HepG2 (cell line): ENCODE results near the gene IGF2BP1. TPM values are rescaled to one million over a fixed set of nuclear protein-coding genes. Genes with fewer than 3 reads are reported as not detected.

ENCODE experiments used
- AGO2 ChIP-seq: fragments of 200-400 bp; formaldehyde crosslinking; optimal IDR thresholded peaks from 2 replicates; pipeline ENCODE3; 2017; ENCODE audit warnings: mild to moderate bottlenecking, low read depth, low read length, moderate library complexity
- GPN1 ChIP-seq: sonication (generic); formaldehyde crosslinking; IDR thresholded peaks from 2 replicates; pipeline ENCODE4 v1.5.1; 2020; ENCODE audit warnings: missing genetic modification reagents, borderline replicate concordance
- HDAC2 ChIP-seq: sonication (generic); formaldehyde crosslinking; IDR thresholded peaks from 2 replicates; pipeline ENCODE4 v1.4.0; 2020; ENCODE audit warnings: missing genetic modification reagents
- HHEX ChIP-seq: IDR thresholded peaks from 2 replicates; pipeline ENCODE4 v1.6.1; 2016; ENCODE audit warnings: control low read depth
- HMGA1 ChIP-seq: sonication (generic); formaldehyde crosslinking; conservative IDR thresholded peaks from 2 replicates; pipeline ENCODE4 v1.4.0; 2020; ENCODE audit warnings: missing genetic modification reagents
- MAZ ChIP-seq, 2 experiments: sonication (generic) in 1 of 2; formaldehyde crosslinking in 1 of 2; IDR thresholded peaks; 2 replicates each; pipeline versions ENCODE4 v1.5.0 to v1.6.1; 2012 to 2020; ENCODE audit warnings: low read depth in 2 of 2, mild to moderate bottlenecking in 2 of 2, borderline replicate concordance in 1 of 2, improper control_type of control experiment in 1 of 2, low read length in 1 of 2, missing genetic modification reagents in 1 of 2, moderate library complexity in 1 of 2
- MXD4 ChIP-seq: IDR thresholded peaks from 2 replicates; pipeline ENCODE4 v1.6.1; 2016; ENCODE audit warnings: mild to moderate bottlenecking, missing biosample characterization, missing genetic modification reagents
- NPAS2 ChIP-seq: sonication (generic); formaldehyde crosslinking; IDR thresholded peaks from 2 replicates; pipeline ENCODE4 v1.8.0; 2022; ENCODE audit warnings: mild to moderate bottlenecking, missing genetic modification reagents, borderline replicate concordance
- NRL ChIP-seq: sonication (generic); formaldehyde crosslinking; IDR thresholded peaks from 2 replicates; pipeline ENCODE4 v1.5.0; 2020; ENCODE audit warnings: missing genetic modification reagents, mild to moderate bottlenecking, moderate library complexity, borderline replicate concordance
- PITX1 ChIP-seq: sonication (generic); formaldehyde crosslinking; IDR thresholded peaks from 2 replicates; pipeline ENCODE4 v1.5.1; 2020; ENCODE audit warnings: mild to moderate bottlenecking, missing genetic modification reagents
- POLR2A ChIP-seq, 2 experiments: IDR thresholded peaks; 2 replicates each; pipeline ENCODE4 v1.6.1; 2011; ENCODE audit warnings: low read depth in 2 of 2, low read length in 2 of 2, mild to moderate bottlenecking in 1 of 2, moderate library complexity in 1 of 2; ENCODE audit not compliant: insufficient read depth in 1 of 2
- REXO4 ChIP-seq: sonication (generic); formaldehyde crosslinking; IDR thresholded peaks from 2 replicates; pipeline ENCODE4 v1.8.0; 2022; ENCODE audit warnings: missing genetic modification reagents, mild to moderate bottlenecking, borderline replicate concordance
- SAP130 ChIP-seq: IDR thresholded peaks from 2 replicates; pipeline ENCODE4 v1.6.1; 2016; ENCODE audit warnings: low read depth
- SNAPC2 ChIP-seq: sonication (generic); formaldehyde crosslinking; IDR thresholded peaks from 2 replicates; pipeline ENCODE4 v1.8.1; 2022; ENCODE audit warnings: mild to moderate bottlenecking, missing genetic modification reagents
- SP2 ChIP-seq: sonication (generic); formaldehyde crosslinking; IDR thresholded peaks from 2 replicates; pipeline ENCODE4 v1.5.1; 2020; ENCODE audit warnings: mild to moderate bottlenecking, missing genetic modification reagents
- THRA ChIP-seq: sonication (generic); formaldehyde crosslinking; IDR thresholded peaks from 2 replicates; pipeline ENCODE4 v1.4.0; 2020; ENCODE audit warnings: missing genetic modification reagents, borderline replicate concordance
- TRIM24 ChIP-seq: sonication (generic); formaldehyde crosslinking; IDR thresholded peaks from 2 replicates; pipeline ENCODE4 v1.8.0; 2022; ENCODE audit warnings: mild to moderate bottlenecking, missing genetic modification reagents
- ZC3H4 ChIP-seq: sonication (generic); formaldehyde crosslinking; IDR thresholded peaks from 2 replicates; pipeline ENCODE4 v1.4.0; 2020; ENCODE audit warnings: missing genetic modification reagents, borderline replicate concordance
- ZMYM3 ChIP-seq: sonication (generic); formaldehyde crosslinking; IDR thresholded peaks from 2 replicates; pipeline ENCODE4 v1.5.1; 2020; ENCODE audit warnings: mild to moderate bottlenecking, missing genetic modification reagents
- ZNF136 ChIP-seq: sonication (generic); formaldehyde crosslinking; IDR thresholded peaks from 2 replicates; pipeline ENCODE4 v1.8.1; 2022; ENCODE audit warnings: low read depth, mild to moderate bottlenecking, moderate library complexity, missing genetic modification reagents
- ZNF180 ChIP-seq: sonication (generic); formaldehyde crosslinking; IDR thresholded peaks from 2 replicates; pipeline ENCODE4 v1.4.0; 2020; ENCODE audit warnings: low read depth, missing genetic modification reagents, borderline replicate concordance
- ZNF260 ChIP-seq: sonication (generic); formaldehyde crosslinking; IDR thresholded peaks from 2 replicates; pipeline ENCODE4 v1.4.0; 2020; ENCODE audit warnings: missing genetic modification reagents, low read depth, mild to moderate bottlenecking, borderline replicate concordance
- ZNF264 ChIP-seq: sonication (generic); formaldehyde crosslinking; IDR thresholded peaks from 2 replicates; pipeline ENCODE4 v1.4.0; 2020; ENCODE audit warnings: missing genetic modification reagents
- ZNF282 ChIP-seq: fragments of 450-650 bp; IDR thresholded peaks from 2 replicates; pipeline ENCODE4 v1.6.1; 2018; ENCODE audit not compliant: partially characterized antibody
- ZNF326 ChIP-seq: sonication (generic); formaldehyde crosslinking; IDR thresholded peaks from 2 replicates; pipeline ENCODE4 v1.4.0; 2020; ENCODE audit warnings: missing genetic modification reagents, borderline replicate concordance
- ZNF451 ChIP-seq: sonication (generic); formaldehyde crosslinking; IDR thresholded peaks from 2 replicates; pipeline ENCODE4 v1.5.0; 2020; ENCODE audit warnings: mild to moderate bottlenecking, missing genetic modification reagents
- ZNF550 ChIP-seq: sonication (generic); formaldehyde crosslinking; IDR thresholded peaks from 2 replicates; pipeline ENCODE4 v1.4.0; 2020; ENCODE audit warnings: mild to moderate bottlenecking, missing genetic modification reagents, borderline replicate concordance
- ZNF564 ChIP-seq: sonication (generic); formaldehyde crosslinking; IDR thresholded peaks from 2 replicates; pipeline ENCODE4 v1.8.1; 2023; ENCODE audit warnings: mild to moderate bottlenecking, missing genetic modification reagents
- ZNF569 ChIP-seq: sonication (generic); formaldehyde crosslinking; IDR thresholded peaks from 2 replicates; pipeline ENCODE4 v1.5.0; 2020; ENCODE audit warnings: mild to moderate bottlenecking, missing genetic modification reagents, moderate library complexity, borderline replicate concordance
- ZNF777 ChIP-seq: sonication (generic); formaldehyde crosslinking; IDR thresholded peaks from 2 replicates; pipeline ENCODE4 v1.4.0; 2020; ENCODE audit warnings: missing genetic modification reagents
- ZNF782 ChIP-seq: sonication (generic); formaldehyde crosslinking; IDR thresholded peaks from 2 replicates; pipeline ENCODE4 v1.4.0; 2020; ENCODE audit warnings: missing genetic modification reagents, mild to moderate bottlenecking, borderline replicate concordance
- ZNF850 ChIP-seq: sonication (generic); formaldehyde crosslinking; conservative IDR thresholded peaks from 2 replicates; pipeline ENCODE4 v1.9.0; 2021; ENCODE audit warnings: mild to moderate bottlenecking, missing genetic modification reagents
- polyA plus RNA-seq, 8 experiments: library from polyadenylated mRNA; depleted of rRNA in 3 of 8; stranded (reverse) in 7 of 8; unstranded in 1 of 8; fragments of >200 nt; fragmentation: Illumina TruSeq in 4 of 8; extraction: Trizol in 4 of 8; gene quantifications; 2 replicates each; pipeline versions ENCODE4 v1.2.1 to v1.2.3, GENCODE V29; 2011 to 2016; ENCODE audit warnings: low read depth in 4 of 8, missing spikeins in 1 of 8, mixed read lengths in 1 of 8; ENCODE audit not compliant: insufficient read depth in 1 of 8
- total RNA-seq, 5 experiments: library from RNA; depleted of rRNA; stranded (reverse); fragments of >200 nt; fragmentation: Illumina TruSeq; extraction: Trizol; gene quantifications; 2 replicates each; pipeline ENCODE4 v1.2.3, GENCODE V29; 2016; ENCODE audit warnings: low read depth in 1 of 5

Gene IGF2BP1
- total and polyA plus RNA-seq, 2 of the 13 experiments (the other 11 are each of a cell fraction or from before 2014, with no cell fraction given) = 29.7 to 75.1 TPM

- TF ChIP-seq ZNF326 (no peak), HMGA1 (no peak), ZNF180 (CRISPR knock-in tag) (no peak), REXO4 (CRISPR knock-in tag) (no peak; the same call in 1 of the 2 replicates), ZMYM3 (CRISPR knock-in tag) (no peak), HHEX (CRISPR knock-in tag) (no peak), AGO2 (peak; percentile 98), ZNF777 (CRISPR knock-in tag) (no peak; the same call in 1 of the 2 replicates), ZNF569 (CRISPR knock-in tag) (0 out of 2 replicates have a peak, but pooled peaks have one; percentile 54), PITX1 (CRISPR knock-in tag) (no peak), NPAS2 (CRISPR knock-in tag) (0 out of 2 replicates have a peak, but pooled peaks have one; percentile 64), ZNF264 (CRISPR knock-in tag) (no peak), ZNF850 (CRISPR knock-in tag) (peak; percentile 96), SNAPC2 (CRISPR knock-in tag) (no peak), ZNF782 (CRISPR knock-in tag) (no peak), MAZ (IDR thresholded peaks at IDR 0.05; ENCODE audit: borderline replicate concordance, low read depth, low read length) (no peak; the same call in 1 of the 2 replicates), MAZ (CRISPR knock-in tag; IDR thresholded peaks at IDR 0.05; ENCODE audit: low read depth) (no peak), TRIM24 (CRISPR knock-in tag) (no peak), ZNF136 (CRISPR knock-in tag) (0 out of 2 replicates have a peak, but pooled peaks have one; percentile 16), NRL (CRISPR knock-in tag) (no peak), MXD4 (CRISPR knock-in tag) (peak; percentile 80; the same call in 1 of the 2 replicates), ZNF451 (CRISPR knock-in tag) (no peak), HDAC2 (CRISPR knock-in tag) (no peak), GPN1 (CRISPR knock-in tag) (peak; percentile 73; the same call in 1 of the 2 replicates), SP2 (CRISPR knock-in tag) (no peak), SAP130 (CRISPR knock-in tag) (no peak), ZNF550 (CRISPR knock-in tag) (0 out of 2 replicates have a peak, but pooled peaks have one; percentile 85), POLR2A (IDR thresholded peaks at IDR 0.05; ENCODE audit: insufficient read depth in 1 of 2, low read depth in 2 of 2, low read length in 2 of 2) (peak in 1 of 2 experiments; percentile 21; a peak in 1 of 4 replicates), ZNF282 (no peak), ZNF564 (CRISPR knock-in tag) (no peak), THRA (CRISPR knock-in tag) (no peak), ZC3H4 (CRISPR knock-in tag) (peak; percentile 68; the same call in 1 of the 2 replicates), ZNF260 (CRISPR knock-in tag) (no peak)
These were observed 1.7 kb upstream of the IGF2BP1 start (continued) for GRCh38 chr17:48995304-48995973.
